Body of pancreas (tissue), 4 donors: ENCODE data around the gene AHR.

Experiments
- POLR2A ChIP-seq, 3 donors: fragments of 450-650 bp; IDR thresholded peaks; one replicate each; pipeline ENCODE4 v1.6.1; 2016; ENCODE audit warnings: antibody characterized with exemption in 3 of 3, mild to moderate bottlenecking in 2 of 3
- TF ChIP-seq, protein P1 (sequence below), 7 experiments: fragments of 450-650 bp in 4 of 7; fragments of 200-600 bp in 3 of 7; sonication (generic) in 3 of 7; IDR thresholded peaks; one replicate each; pipeline ENCODE4 v1.5.1; 2016 to 2019; ENCODE audit warnings: antibody characterized with exemption in 7 of 7

DNA sequence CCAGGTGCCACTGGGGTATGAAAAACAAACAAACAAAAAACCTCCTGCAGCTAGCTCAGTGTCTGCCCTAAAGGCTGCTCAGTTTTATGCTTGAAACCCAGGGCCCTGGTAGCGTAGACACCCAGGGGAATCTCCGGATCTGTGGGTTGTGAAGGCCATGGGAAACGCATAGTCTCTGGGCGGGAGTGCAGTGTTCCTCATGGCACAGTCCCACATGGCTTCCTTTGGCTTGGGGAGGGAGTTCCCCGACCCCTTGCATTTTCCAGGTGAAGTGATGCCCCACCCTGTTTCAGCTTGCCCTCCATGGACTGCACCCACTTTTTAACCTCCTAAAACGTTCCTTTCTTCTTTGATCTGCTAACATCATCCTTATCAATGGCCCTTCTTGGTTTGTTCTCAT is 56.0 kb downstream of the AHR start:
- TF ChIP-seq, protein P1, sequence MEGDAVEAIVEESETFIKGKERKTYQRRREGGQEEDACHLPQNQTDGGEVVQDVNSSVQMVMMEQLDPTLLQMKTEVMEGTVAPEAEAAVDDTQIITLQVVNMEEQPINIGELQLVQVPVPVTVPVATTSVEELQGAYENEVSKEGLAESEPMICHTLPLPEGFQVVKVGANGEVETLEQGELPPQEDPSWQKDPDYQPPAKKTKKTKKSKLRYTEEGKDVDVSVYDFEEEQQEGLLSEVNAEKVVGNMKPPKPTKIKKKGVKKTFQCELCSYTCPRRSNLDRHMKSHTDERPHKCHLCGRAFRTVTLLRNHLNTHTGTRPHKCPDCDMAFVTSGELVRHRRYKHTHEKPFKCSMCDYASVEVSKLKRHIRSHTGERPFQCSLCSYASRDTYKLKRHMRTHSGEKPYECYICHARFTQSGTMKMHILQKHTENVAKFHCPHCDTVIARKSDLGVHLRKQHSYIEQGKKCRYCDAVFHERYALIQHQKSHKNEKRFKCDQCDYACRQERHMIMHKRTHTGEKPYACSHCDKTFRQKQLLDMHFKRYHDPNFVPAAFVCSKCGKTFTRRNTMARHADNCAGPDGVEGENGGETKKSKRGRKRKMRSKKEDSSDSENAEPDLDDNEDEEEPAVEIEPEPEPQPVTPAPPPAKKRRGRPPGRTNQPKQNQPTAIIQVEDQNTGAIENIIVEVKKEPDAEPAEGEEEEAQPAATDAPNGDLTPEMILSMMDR (IDR thresholded peaks at IDR 0.05) = no peak
- no peak for TF ChIP-seq POLR2A (IDR thresholded peaks at IDR 0.05)
